H9 (cell line): ENCODE data around the gene PHACTR4. TPM values are rescaled to one million over a fixed set of nuclear protein-coding genes. Genes with fewer than 3 reads are reported as not detected.

Source experiments
- DNase-seq: peaks from one replicate; pipeline ENCODE4 v3.0.0-alpha.2; 2017
- H2AFZ ChIP-seq: one replicate; pipeline ENCODE4 v1.6.1; 2013; ENCODE audit warnings: mild to moderate bottlenecking, low read length, control low read depth, moderate library complexity
- H2AK5ac ChIP-seq: 2 replicates; pipeline ENCODE4 v1.6.1; 2013; ENCODE audit warnings: low read length, control low read depth, mixed read lengths; ENCODE audit not compliant: insufficient read length
- H2BK120ac ChIP-seq: one replicate; pipeline ENCODE4 v1.6.1; 2013; ENCODE audit warnings: low read depth, mild to moderate bottlenecking, low read length, control low read depth, inconsistent platforms; ENCODE audit not compliant: poor library complexity, severe bottlenecking
- H2BK12ac ChIP-seq: 2 replicates; pipeline ENCODE4 v1.6.1; 2013; ENCODE audit warnings: low read length, control low read depth, mixed read lengths, low read depth; ENCODE audit not compliant: insufficient read length
- H2BK15ac ChIP-seq: 2 replicates; pipeline ENCODE4 v1.6.1; 2013; ENCODE audit warnings: low read depth, low read length, control low read depth
- H2BK20ac ChIP-seq: one replicate; pipeline ENCODE4 v1.6.1; 2013; ENCODE audit warnings: low read depth, mild to moderate bottlenecking, low read length, control low read depth, inconsistent platforms; ENCODE audit not compliant: poor library complexity, severe bottlenecking
- H2BK5ac ChIP-seq: 2 replicates; pipeline ENCODE4 v1.6.1; 2013; ENCODE audit warnings: low read length, control low read depth, mixed read lengths; ENCODE audit not compliant: insufficient read length
- H3K14ac ChIP-seq: 2 replicates; pipeline ENCODE4 v1.6.1; 2013; ENCODE audit warnings: low read length, control low read depth; ENCODE audit not compliant: insufficient read depth
- H3K18ac ChIP-seq: 2 replicates; pipeline ENCODE4 v1.6.1; 2013; ENCODE audit warnings: low read depth, mild to moderate bottlenecking, mixed read lengths, low read length, control low read depth; ENCODE audit not compliant: insufficient read length
- H3K23ac ChIP-seq: 2 replicates; pipeline ENCODE4 v1.6.1; 2013; ENCODE audit warnings: low read length, control low read depth, mixed read lengths, low read depth; ENCODE audit not compliant: insufficient read length
- H3K23me2 ChIP-seq: 2 replicates; pipeline ENCODE4 v1.6.1; 2013; ENCODE audit warnings: low read depth, mild to moderate bottlenecking, mixed read lengths, low read length, control low read depth; ENCODE audit not compliant: insufficient read length, poor library complexity, severe bottlenecking
- H3K27ac ChIP-seq: 2 replicates; pipeline ENCODE4 v1.5.1; 2013; ENCODE audit warnings: low read length, control low read depth, mixed read lengths, low read depth; ENCODE audit not compliant: insufficient read length
- H3K27me3 ChIP-seq: 2 replicates; pipeline ENCODE4 v1.6.1; 2013; ENCODE audit warnings: low read length, control low read depth, inconsistent platforms; ENCODE audit not compliant: insufficient read depth
- H3K4ac ChIP-seq: 2 replicates; pipeline ENCODE4 v1.6.1; 2013; ENCODE audit warnings: low read depth, mild to moderate bottlenecking, control low read depth, inconsistent platforms, low read length, moderate library complexity
- H3K4me1 ChIP-seq: 2 replicates; pipeline ENCODE4 v1.6.1; 2013; ENCODE audit warnings: low read length, control low read depth, inconsistent platforms; ENCODE audit not compliant: insufficient read depth
- H3K4me2 ChIP-seq: 2 replicates; pipeline ENCODE4 v1.6.1; 2013; ENCODE audit warnings: low read length, control low read depth, mixed read lengths; ENCODE audit not compliant: insufficient read length, insufficient read depth
- H3K56ac ChIP-seq: 2 replicates; pipeline ENCODE4 v1.6.1; 2013; ENCODE audit warnings: low read depth, mild to moderate bottlenecking, mixed read lengths, low read length, control low read depth; ENCODE audit not compliant: insufficient read length
- H3K79me1 ChIP-seq: 2 replicates; pipeline ENCODE4 v1.6.1; 2013; ENCODE audit warnings: low read depth, mild to moderate bottlenecking, moderate library complexity, low read length, control low read depth, inconsistent platforms; ENCODE audit not compliant: insufficient read depth, poor library complexity, severe bottlenecking
- H3K79me2 ChIP-seq: 2 replicates; pipeline ENCODE4 v1.6.1; 2013; ENCODE audit warnings: low read length, control low read depth, inconsistent platforms; ENCODE audit not compliant: insufficient read depth
- H3K9ac ChIP-seq: 2 replicates; pipeline ENCODE4 v1.6.1; 2013; ENCODE audit warnings: low read length, control low read depth, mixed read lengths; ENCODE audit not compliant: insufficient read length; ENCODE audit errors: extremely low read depth
- H3K9me3 ChIP-seq: one replicate; pipeline ENCODE4 v1.6.1; 2013; ENCODE audit warnings: low read depth, low read length, inconsistent platforms; ENCODE audit not compliant: control insufficient read depth
- H3T11ph ChIP-seq: one replicate; pipeline ENCODE4 v1.6.1; 2013; ENCODE audit warnings: mild to moderate bottlenecking, low read length, control low read depth, inconsistent platforms
- H4K20me1 ChIP-seq: one replicate; pipeline ENCODE4 v1.6.1; 2013; ENCODE audit not compliant: control insufficient read depth, insufficient read length, insufficient read depth
- H4K5ac ChIP-seq: 2 replicates; pipeline ENCODE4 v1.6.1; 2013; ENCODE audit warnings: low read depth, mild to moderate bottlenecking, mixed read lengths, low read length, control low read depth; ENCODE audit not compliant: insufficient read length
- H4K8ac ChIP-seq: replicated peaks from 2 replicates; pipeline ENCODE4 v1.6.1; 2013; ENCODE audit warnings: low read length, control low read depth, mixed read lengths, low read depth; ENCODE audit not compliant: insufficient read length
- H4K91ac ChIP-seq: 2 replicates; pipeline ENCODE4 v1.6.1; 2013; ENCODE audit warnings: low read depth, mild to moderate bottlenecking, moderate library complexity, mixed read lengths, low read length, control low read depth; ENCODE audit not compliant: insufficient read length
- H3K27ac Mint-ChIP-seq, 3 experiments: 2 replicates in 2 of 3; 3 replicates in 1 of 3; pipeline ENCODE4 v1.8.0; 2020 to 2021; ENCODE audit warnings: mixed read lengths in 3 of 3, mild to moderate bottlenecking in 1 of 3, moderate library complexity in 1 of 3
- H3K27me3 Mint-ChIP-seq: 2 replicates; pipeline ENCODE4 v1.8.0; 2021; ENCODE audit warnings: low read depth, mild to moderate bottlenecking, moderate library complexity, mixed read lengths
- H3K36me3 Mint-ChIP-seq, 3 experiments: 2 replicates in 2 of 3; 3 replicates in 1 of 3; pipeline ENCODE4 v1.8.0; 2020 to 2021; ENCODE audit warnings: low read depth in 3 of 3, mixed read lengths in 3 of 3; ENCODE audit not compliant: insufficient read depth in 1 of 3
- H3K4me1 Mint-ChIP-seq, 2 experiments: 2 replicates each; pipeline ENCODE4 v1.8.0; 2020; ENCODE audit warnings: mixed read lengths in 2 of 2
- H3K4me3 Mint-ChIP-seq, 2 experiments: 2 replicates in 1 of 2; 3 replicates in 1 of 2; pipeline ENCODE4 v1.8.0; 2020 to 2021; ENCODE audit warnings: mild to moderate bottlenecking in 2 of 2, mixed read lengths in 2 of 2, moderate library complexity in 1 of 2
- H3K9me3 Mint-ChIP-seq, 2 experiments: 2 replicates in 1 of 2; 3 replicates in 1 of 2; pipeline ENCODE4 v1.8.0; 2020; ENCODE audit warnings: mild to moderate bottlenecking in 2 of 2, mixed read lengths in 2 of 2, moderate library complexity in 1 of 2
- WGBS: extraction: QIAGEN DNeasy Blood & Tissue Kit; methylation state at CpG from one replicate; pipeline ENCODE4 v1.1.7; 2013; ENCODE audit warnings: missing lambda C conversion rate, low lambda C conversion rate, mixed read lengths; ENCODE audit not compliant: insufficient read length; ENCODE audit errors: extremely low coverage; 5-methylcytosine and 5-hydroxymethylcytosine counted together
- total RNA-seq: library from RNA; stranded (reverse); gene quantifications from 2 replicates; pipeline ENCODE4 v1.2.1, GENCODE V29; 2021
- TF ChIP-seq, protein P1 (sequence below): fragments of 200-600 bp; sonication (generic); conservative IDR thresholded peaks from 3 replicates; pipeline ENCODE4 v1.8.0; 2021; ENCODE audit warnings: antibody characterized with exemption, mild to moderate bottlenecking

PHACTR4 gene
- total RNA-seq, 1 experiment from 2014 or later = 54.0 TPM

DNA sequence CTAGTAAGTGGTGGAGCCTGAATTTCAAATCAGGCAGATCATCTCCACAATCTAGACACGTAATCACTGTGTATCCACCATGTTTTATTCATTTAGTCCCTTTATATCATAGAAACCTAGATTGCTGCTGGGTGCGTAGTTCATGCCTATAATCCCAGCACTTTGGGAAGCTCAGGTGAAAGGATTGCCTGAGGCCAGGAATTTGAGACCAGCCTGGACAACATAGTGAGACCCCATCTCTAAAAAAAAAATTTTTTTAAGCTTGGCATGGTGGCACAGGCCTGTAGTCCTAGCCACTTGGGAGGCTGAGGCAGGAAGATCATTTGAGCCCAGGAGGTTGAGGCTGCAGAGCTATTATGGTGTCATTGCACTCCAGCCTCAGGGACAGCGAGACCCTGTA, 30.6 kb upstream of the PHACTR4 start:
- Mint-ChIP-seq H3K9me3 (no peaks in the 10 kb centered on the region), H3K4me3 (no peak overlapping the region; a peak in 1 of 5 replicates), H3K27ac (no peak overlapping the region), H3K27me3 (no peaks in the 10 kb centered on the region), H3K4me1 (no peaks in the 10 kb centered on the region), H3K36me3 (peaks cover 0 to 17% (median 13%) of the 10 kb centered on the region in 3 experiments; a peak in 5 of 7 replicates)
- H2BK5ac ChIP-seq = no peak overlapping the region
- H2BK20ac ChIP-seq = no peak overlapping the region
- no peak overlapping the region for H3K27ac ChIP-seq
- H2BK15ac ChIP-seq = no peak overlapping the region
- no peak overlapping the region for H2BK120ac ChIP-seq
- H3K27me3 ChIP-seq = no peaks in the 10 kb centered on the region
- no peak overlapping the region for H4K8ac ChIP-seq
- H3K9me3 ChIP-seq = no peaks in the 10 kb centered on the region
- H3K14ac ChIP-seq = no peak overlapping the region
- H3K4me2 ChIP-seq = no peak overlapping the region
- no peak overlapping the region for H2BK12ac ChIP-seq
- no peaks in the 10 kb centered on the region for H3K79me1 ChIP-seq
- no peak overlapping the region for H3K4ac ChIP-seq
- DNase-seq = no peak
- H2AFZ ChIP-seq = no peak overlapping the region
- no peak overlapping the region for H3T11ph ChIP-seq
- no peaks in the 10 kb centered on the region for H4K20me1 ChIP-seq
- H3K56ac ChIP-seq = no peak overlapping the region
- no peak overlapping the region for H2AK5ac ChIP-seq
- H3K79me2 ChIP-seq = no peaks in the 10 kb centered on the region
- no peak overlapping the region for H3K23ac ChIP-seq
- no peak overlapping the region for H3K9ac ChIP-seq
- no peak overlapping the region for H4K5ac ChIP-seq
- no CpG with 5 or more reads among the region's 3 CpGs for WGBS
- TF ChIP-seq, protein P1, sequence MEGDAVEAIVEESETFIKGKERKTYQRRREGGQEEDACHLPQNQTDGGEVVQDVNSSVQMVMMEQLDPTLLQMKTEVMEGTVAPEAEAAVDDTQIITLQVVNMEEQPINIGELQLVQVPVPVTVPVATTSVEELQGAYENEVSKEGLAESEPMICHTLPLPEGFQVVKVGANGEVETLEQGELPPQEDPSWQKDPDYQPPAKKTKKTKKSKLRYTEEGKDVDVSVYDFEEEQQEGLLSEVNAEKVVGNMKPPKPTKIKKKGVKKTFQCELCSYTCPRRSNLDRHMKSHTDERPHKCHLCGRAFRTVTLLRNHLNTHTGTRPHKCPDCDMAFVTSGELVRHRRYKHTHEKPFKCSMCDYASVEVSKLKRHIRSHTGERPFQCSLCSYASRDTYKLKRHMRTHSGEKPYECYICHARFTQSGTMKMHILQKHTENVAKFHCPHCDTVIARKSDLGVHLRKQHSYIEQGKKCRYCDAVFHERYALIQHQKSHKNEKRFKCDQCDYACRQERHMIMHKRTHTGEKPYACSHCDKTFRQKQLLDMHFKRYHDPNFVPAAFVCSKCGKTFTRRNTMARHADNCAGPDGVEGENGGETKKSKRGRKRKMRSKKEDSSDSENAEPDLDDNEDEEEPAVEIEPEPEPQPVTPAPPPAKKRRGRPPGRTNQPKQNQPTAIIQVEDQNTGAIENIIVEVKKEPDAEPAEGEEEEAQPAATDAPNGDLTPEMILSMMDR = no peak
- no peak overlapping the region for H4K91ac ChIP-seq
- no peaks in the 10 kb centered on the region for H3K4me1 ChIP-seq
- no peaks in the 10 kb centered on the region for H3K23me2 ChIP-seq
- no peak overlapping the region for H3K18ac ChIP-seq
